ENCODE data around the gene MT1X.

- TF ChIP-seq POLR2A (IDR thresholded peaks at IDR 0.05): no peak
- peak; percentile 14 to 46 (median 38) for TF ChIP-seq CTCF (IDR thresholded peaks at IDR 0.05)
- peak in 1 of 2 donors; percentile 14 for TF ChIP-seq POLR2AphosphoS5 (IDR thresholded peaks at IDR 0.05; ENCODE audit: insufficient read depth in 1 of 2, low read depth in 1 of 2)
Measured at GRCh38 chr16:56673921-56674320, 8.3 kb upstream of the MT1X start.
